Lower leg skin (tissue), 3 donors: ENCODE results near the gene ONECUT2.

ENCODE experiments used
- CTCF ChIP-seq, 3 donors: fragments of 450-650 bp; IDR thresholded peaks; one replicate each; pipeline ENCODE4 v1.5.1; 2016; ENCODE audit warnings: antibody characterized with exemption in 3 of 3, mild to moderate bottlenecking in 3 of 3, moderate library complexity in 2 of 3
- POLR2A ChIP-seq, 2 donors: fragments of 450-650 bp; IDR thresholded peaks; one replicate each; pipeline ENCODE4 v1.6.1; 2016 to 2017; ENCODE audit warnings: antibody characterized with exemption in 2 of 2, mild to moderate bottlenecking in 1 of 2, moderate library complexity in 1 of 2

- TF ChIP-seq POLR2A (IDR thresholded peaks at IDR 0.05) (no peak), CTCF (IDR thresholded peaks at IDR 0.05) (no peak)
Observed at GRCh38 chr18:57429167-57430078, 5.8 kb upstream of the ONECUT2 start.
